Right lobe of liver (tissue), 6 donors: ENCODE results near the gene SHLD1. TPM values are rescaled to one million over a fixed set of nuclear protein-coding genes. Genes with fewer than 3 reads are reported as not detected.
"Not testable (repeated sequence)": the region's sequence is repeated elsewhere in the genome, so short reads cannot be mapped to it uniquely, and the experiment has no call there.

ENCODE experiments used
- ATAC-seq, 4 donors: fragments of 200-7000 bp; cut with Tn5 transposase; one replicate each; pipeline ENCODE4 v1.9.1; 2020; ENCODE audit warnings: mild to moderate bottlenecking in 4 of 4, moderate library complexity in 4 of 4
- DNase-seq, 3 donors: peaks; one replicate each; pipeline ENCODE4 v3.0.0-alpha.2; 2020
- H3K27ac ChIP-seq, 3 donors: fragments of 200-600 bp; one replicate each; pipeline ENCODE4 v1.8.0; 2022
- H3K27me3 ChIP-seq, 2 donors: fragments of 200-600 bp; one replicate each; pipeline ENCODE4 v1.8.0; 2022
- H3K36me3 ChIP-seq, 4 donors: fragments of 200-600 bp; sonication (generic) in 1 of 4; one replicate each; pipeline versions ENCODE4 v1.5.1 to v1.8.0; 2017 to 2022; ENCODE audit warnings: control low read depth in 1 of 4
- H3K4me1 ChIP-seq, 4 donors: fragments of 200-600 bp; sonication (generic) in 1 of 4; one replicate each; pipeline versions ENCODE4 v1.5.1 to v1.8.0; 2017 to 2022; ENCODE audit warnings: control low read depth in 1 of 4
- H3K4me3 ChIP-seq, 3 donors: fragments of 200-600 bp; one replicate each; pipeline ENCODE4 v1.8.0; 2022
- H3K9me3 ChIP-seq, 4 donors: fragments of 200-600 bp; sonication (generic) in 1 of 4; one replicate each; pipeline versions ENCODE4 v1.5.1 to v1.8.0; 2017 to 2022; ENCODE audit warnings: control low read depth in 1 of 4
- CTCF ChIP-seq, 4 donors: fragments of 200-600 bp in 3 of 4; fragments of 450-650 bp in 1 of 4; IDR thresholded peaks; one replicate each; pipeline versions ENCODE4 v1.5.1 to v1.8.0; 2016 to 2022; ENCODE audit warnings: antibody characterized with exemption in 4 of 4, mild to moderate bottlenecking in 2 of 4
- POLR2A ChIP-seq: fragments of 450-650 bp; IDR thresholded peaks from one replicate; pipeline ENCODE4 v1.6.1; 2017; ENCODE audit warnings: antibody characterized with exemption, mild to moderate bottlenecking
- WGBS: methylation state at CpG from one replicate; pipeline ENCODE4 v1.1.6; 2018; ENCODE audit warnings: low coverage, low lambda C conversion rate; ENCODE audit not compliant: insufficient coverage; ENCODE audit errors: missing lambda C conversion rate; 5-methylcytosine and 5-hydroxymethylcytosine counted together
- intact Hi-C, 2 donors: fragments of 100-400 bp; cut with DNase I; formaldehyde crosslinking; loops; one replicate each; pipeline versions ENCODE4 v1.11.2 to v1.14.1; 2022
- total RNA-seq, 6 experiments: library from RNA; depleted of rRNA in 2 of 6; stranded (reverse); fragments of >200 nt in 2 of 6; fragmentation: NEBNext Ultra II Directional in 3 of 6; extraction: Animal tissue kit (Norgen Biotek cat#: 25700) in 3 of 6; gene quantifications; one replicate each; pipeline versions ENCODE4 v1.1.0 to v1.2.4, GENCODE V29; 2016 to 2023
- donor health status: DM: no; HTN: yes; CAD: no.
- donor health status: DM: no; HTN: no; CAD: no.
- donor health status: DM: no; HTN: no; CAD: no.
- donor health status: DM: no; HTN: yes; CAD: no.
- donor health status: DM: no; HTN: yes; CAD: no.

The SHLD1 gene
- total RNA-seq, 6 experiments from 2014 or later: 0.69 to 1.9 (median 1.4) TPM; not detected in 1

- no peak overlapping the region for H3K4me3 ChIP-seq
- H3K9me3 ChIP-seq: no peaks in the 10 kb centered on the region
- 93% methylated on average over 2 of the region's 8 CpGs for WGBS
- H3K27me3 ChIP-seq: no peaks in the 10 kb centered on the region
- H3K4me1 ChIP-seq: no peaks in the 10 kb centered on the region
- no peak for TF ChIP-seq POLR2A
- H3K36me3 ChIP-seq: peaks cover 0 to 4% (median 1%) of the 10 kb centered on the region in 4 donors
- DNase-seq (no peak), ATAC-seq (no peak)
- intact Hi-C loops: no loop called here
- H3K27ac ChIP-seq: no peak overlapping the region
Measured at GRCh38 chr20:5773589-5773988, 23.4 kb downstream of the SHLD1 start.

GRCh38 chr20:5776077-5776476 is 25.9 kb downstream of the SHLD1 start:
- intact Hi-C loops: no loop called here
- Histone ChIP-seq H3K36me3 (peaks cover 0 to 4% (median 1%) of the 10 kb centered on the region in 4 donors), H3K9me3 (no peaks in the 10 kb centered on the region), H3K27ac (no peak overlapping the region), H3K27me3 (no peaks in the 10 kb centered on the region), H3K4me3 (no peak overlapping the region), H3K4me1 (no peaks in the 10 kb centered on the region)
- WGBS: 88% methylated on average over 4 of the region's 5 CpGs
- DNase-seq (no peak), ATAC-seq (no peak)
- TF ChIP-seq CTCF (IDR thresholded peaks at IDR 0.05) (no peak), POLR2A (no peak)

- TF ChIP-seq POLR2A: no peak
- TF ChIP-seq CTCF (IDR thresholded peaks at IDR 0.05): no peak
- intact Hi-C loops: no loop called here
Measured at GRCh38 chr20:5779071-5779900, 29.1 kb downstream of the SHLD1 start.

GRCh38 chr20:5780846-5781217 is 30.6 kb downstream of the SHLD1 start:
- H3K27ac ChIP-seq: no peak overlapping the region

More at GRCh38 chr20:5779071-5779900, 29.1 kb downstream of the SHLD1 start:
- Histone ChIP-seq H3K9me3 (no peaks in the 10 kb centered on the region), H3K4me3 (no peak overlapping the region), H3K27me3 (no peaks in the 10 kb centered on the region), H3K27ac (no peak overlapping the region), H3K4me1 (no peaks in the 10 kb centered on the region), H3K36me3 (no peaks in the 10 kb centered on the region)
- ATAC-seq (peak; percentile 44 to 96 (median 96)), DNase-seq (no peak)
- WGBS: 75% methylated on average over 2 of the region's 3 CpGs

GRCh38 chr20:5781367-5781766 is 31.2 kb downstream of the SHLD1 start:
- intact Hi-C loops: loop anchor here in 1 of 2 donors (10.0 kb wide), 1 partner anchor 227 kb away; no protein-coding TSS in a partner anchor
- not testable (repeated sequence) for H3K27me3 ChIP-seq, H3K27ac ChIP-seq, H3K4me1 ChIP-seq, H3K36me3 ChIP-seq, H3K4me3 ChIP-seq, H3K9me3 ChIP-seq, DNase-seq, ATAC-seq
- WGBS: 93% methylated on average over 8 of the region's 8 CpGs

More at GRCh38 chr20:5780846-5781217, 30.6 kb downstream of the SHLD1 start:
- 94% methylated on average over 2 of the region's 2 CpGs for WGBS
- no peak for ATAC-seq
- Histone ChIP-seq H3K4me1 (no peaks in the 10 kb centered on the region), H3K4me3 (no peak overlapping the region), H3K27me3 (no peaks in the 10 kb centered on the region), H3K36me3 (no peaks in the 10 kb centered on the region), H3K9me3 (no peaks in the 10 kb centered on the region)
- intact Hi-C loops: loop anchor here in 1 of 2 donors (10.0 kb wide), 1 partner anchor 226 kb away; no protein-coding TSS in a partner anchor
- no peak for DNase-seq
- TF ChIP-seq CTCF (IDR thresholded peaks at IDR 0.05) (no peak), POLR2A (no peak)
